Suppressor macrophage treated with lipopolysaccharide for 4 hours (primary cell): Measurements from ENCODE around the gene THADA.

Experiments used
- DNase-seq: peaks from one replicate; pipeline ENCODE4 v3.0.0-alpha.2; 2020

THADA gene

GRCh38 chr2:43219383-43220228 lies 376.2 kb downstream of the THADA start:
- peak; percentile 86 for DNase-seq

GRCh38 chr2:43218702-43219382 lies 377.0 kb downstream of the THADA start:
- DNase-seq, result peak; percentile 44

- no peak for DNase-seq
These were observed 377.6 kb downstream of the THADA start for GRCh38 chr2:43218155-43218701.

GRCh38 chr2:43217228-43218154 lies 378.3 kb downstream of the THADA start:
- DNase-seq, result no peak

GRCh38 chr2:43216629-43217028 lies 379.2 kb downstream of the THADA start:
- no peak for DNase-seq

- DNase-seq, result no peak
These were observed 380.1 kb downstream of the THADA start for GRCh38 chr2:43215673-43216255.

GRCh38 chr2:43214253-43214652 lies 381.6 kb downstream of the THADA start:
- DNase-seq, result no peak

- peak; percentile 95 for DNase-seq
These were observed 382.9 kb downstream of the THADA start for GRCh38 chr2:43212931-43213330.

- peak; percentile 30 for DNase-seq
These were observed 383.5 kb downstream of the THADA start for GRCh38 chr2:43212216-43212835.

GRCh38 chr2:43210467-43211303 lies 385.2 kb downstream of the THADA start:
- DNase-seq, result peak; percentile 90

- no peak for DNase-seq
These were observed 385.7 kb downstream of the THADA start for GRCh38 chr2:43210125-43210466.

- DNase-seq, result no peak
These were observed 386.6 kb downstream of the THADA start for GRCh38 chr2:43209204-43209717.

GRCh38 chr2:43207553-43208300 lies 388.1 kb downstream of the THADA start:
- no peak for DNase-seq

GRCh38 chr2:43206602-43207001 lies 389.2 kb downstream of the THADA start:
- DNase-seq, result no peak

- DNase-seq, result no peak
These were observed 392.5 kb downstream of the THADA start for GRCh38 chr2:43203373-43203772.

GRCh38 chr2:43202289-43202688 lies 393.5 kb downstream of the THADA start:
- no peak for DNase-seq

GRCh38 chr2:43201497-43201896 lies 394.3 kb downstream of the THADA start:
- no peak for DNase-seq

GRCh38 chr2:43201016-43201415 lies 394.8 kb downstream of the THADA start:
- DNase-seq, result no peak

GRCh38 chr2:43199492-43200488 lies 396.0 kb downstream of the THADA start:
- DNase-seq, result no peak
